ENCODE measurements around the gene SMAD6.
"Not testable (repeated sequence)": the region's sequence is repeated elsewhere in the genome, so short reads cannot be mapped to it uniquely, and the experiment has no call there.

The SMAD6 gene

GRCh38 chr15:66756295-66756694 is 54.3 kb downstream of the SMAD6 start:
- no peaks in the 10 kb centered on the region for H3K27me3 ChIP-seq (ENCODE audit: insufficient read depth, low read length, poor library complexity)

GRCh38 chr15:66757030-66757429 is 55.0 kb downstream of the SMAD6 start:
- H2AK5ac ChIP-seq (ENCODE audit: low read length), result no peak overlapping the region
- no peaks in the 10 kb centered on the region for H3K27me3 ChIP-seq (ENCODE audit: insufficient read depth, low read length, poor library complexity)
- H3K79me2 ChIP-seq (ENCODE audit: control insufficient read depth, insufficient read depth, low read length), result peaks cover 51% of the 10 kb centered on the region
- no peak overlapping the region for H4K5ac ChIP-seq (ENCODE audit: low read length)
- peaks cover 62% of the 10 kb centered on the region for H3K79me1 ChIP-seq (ENCODE audit: low read length)
- no peak overlapping the region for H3K23ac ChIP-seq (ENCODE audit: low read length)
- no peak overlapping the region for H4K8ac ChIP-seq (ENCODE audit: low read depth, low read length)
- no peak overlapping the region for H3K56ac ChIP-seq (ENCODE audit: low read length)
- H3K4ac ChIP-seq (ENCODE audit: low read depth, low read length), result no peak overlapping the region
- no peak overlapping the region for H3K9ac ChIP-seq (ENCODE audit: low read length)
- H3K36me3 ChIP-seq (ENCODE audit: control insufficient read depth, insufficient read depth, low read length), result peaks cover 30% of the 10 kb centered on the region
- no peak overlapping the region for H2BK120ac ChIP-seq (ENCODE audit: low read depth, low read length)
- no peak for DNase-seq
- H3K18ac ChIP-seq (ENCODE audit: low read length), result no peak overlapping the region
- WGBS (ENCODE audit: extremely low coverage, insufficient coverage, low lambda C conversion rate), result no CpG with 5 or more reads among the region's 12 CpGs
- no peak overlapping the region for H2BK5ac ChIP-seq (ENCODE audit: low read length)
- no peak overlapping the region for H3K27ac ChIP-seq (ENCODE audit: low read depth, low read length)
- H3K4me1 ChIP-seq (ENCODE audit: control insufficient read depth, low read depth, low read length), result no peaks in the 10 kb centered on the region
- H2BK15ac ChIP-seq (replicated peaks; ENCODE audit: low read depth), result no peak overlapping the region
- no peak overlapping the region for H3K4me3 ChIP-seq (ENCODE audit: low read length)
- no peak overlapping the region for H3K4me2 ChIP-seq (ENCODE audit: low read length)

More at GRCh38 chr15:66756295-66756694, 54.3 kb downstream of the SMAD6 start:
- no peak overlapping the region for H2BK15ac ChIP-seq (replicated peaks; ENCODE audit: low read depth)
- H3K23ac ChIP-seq (ENCODE audit: low read length), result no peak overlapping the region
- H3K79me1 ChIP-seq (ENCODE audit: low read length), result peaks cover 61% of the 10 kb centered on the region
- no peak overlapping the region for H3K4me2 ChIP-seq (ENCODE audit: low read length)
- no peak overlapping the region for H2BK120ac ChIP-seq (ENCODE audit: low read depth, low read length)
- no peak overlapping the region for H4K5ac ChIP-seq (ENCODE audit: low read length)
- H2BK5ac ChIP-seq (ENCODE audit: low read length), result no peak overlapping the region
- no peak overlapping the region for H4K8ac ChIP-seq (ENCODE audit: low read depth, low read length)
- no peak overlapping the region for H3K18ac ChIP-seq (ENCODE audit: low read length)
- no peak for DNase-seq
- H3K4me1 ChIP-seq (ENCODE audit: control insufficient read depth, low read depth, low read length), result no peaks in the 10 kb centered on the region
- WGBS (ENCODE audit: extremely low coverage, insufficient coverage, low lambda C conversion rate), result no CpG with 5 or more reads among the region's 6 CpGs
- no peak overlapping the region for H3K27ac ChIP-seq (ENCODE audit: low read depth, low read length)
- peaks cover 31% of the 10 kb centered on the region for H3K36me3 ChIP-seq (ENCODE audit: control insufficient read depth, insufficient read depth, low read length)
- no peak overlapping the region for H3K56ac ChIP-seq (ENCODE audit: low read length)
- no peak overlapping the region for H2AK5ac ChIP-seq (ENCODE audit: low read length)
- no peak overlapping the region for H3K4ac ChIP-seq (ENCODE audit: low read depth, low read length)
- peaks cover 50% of the 10 kb centered on the region for H3K79me2 ChIP-seq (ENCODE audit: control insufficient read depth, insufficient read depth, low read length)
- H3K9ac ChIP-seq (ENCODE audit: low read length), result no peak overlapping the region
- no peak overlapping the region for H3K4me3 ChIP-seq (ENCODE audit: low read length)

- no peak overlapping the region for H3K23ac ChIP-seq (ENCODE audit: low read length)
- DNase-seq, result no peak
- H3K27me3 ChIP-seq (ENCODE audit: insufficient read depth, low read length, poor library complexity), result no peaks in the 10 kb centered on the region
- H3K79me2 ChIP-seq (ENCODE audit: control insufficient read depth, insufficient read depth, low read length), result peaks cover 53% of the 10 kb centered on the region
- no CpG with 5 or more reads among the region's 11 CpGs for WGBS (ENCODE audit: extremely low coverage, insufficient coverage, low lambda C conversion rate)
- no peak overlapping the region for H3K4ac ChIP-seq (ENCODE audit: low read depth, low read length)
- H3K36me3 ChIP-seq (ENCODE audit: control insufficient read depth, insufficient read depth, low read length), result peaks cover 30% of the 10 kb centered on the region
- no peak overlapping the region for H2AK5ac ChIP-seq (ENCODE audit: low read length)
- H3K27ac ChIP-seq (ENCODE audit: low read depth, low read length), result no peak overlapping the region
- no peak overlapping the region for H3K18ac ChIP-seq (ENCODE audit: low read length)
- no peak overlapping the region for H3K9ac ChIP-seq (ENCODE audit: low read length)
- H4K8ac ChIP-seq (ENCODE audit: low read depth, low read length), result no peak overlapping the region
- no peak overlapping the region for H3K4me3 ChIP-seq (ENCODE audit: low read length)
- H3K56ac ChIP-seq (ENCODE audit: low read length), result no peak overlapping the region
- no peaks in the 10 kb centered on the region for H3K4me1 ChIP-seq (ENCODE audit: control insufficient read depth, low read depth, low read length)
- H3K4me2 ChIP-seq (ENCODE audit: low read length), result no peak overlapping the region
- H2BK15ac ChIP-seq (replicated peaks; ENCODE audit: low read depth), result no peak overlapping the region
- no peak overlapping the region for H2BK5ac ChIP-seq (ENCODE audit: low read length)
- peaks cover 63% of the 10 kb centered on the region for H3K79me1 ChIP-seq (ENCODE audit: low read length)
- H2BK120ac ChIP-seq (ENCODE audit: low read depth, low read length), result no peak overlapping the region
- no peak overlapping the region for H4K5ac ChIP-seq (ENCODE audit: low read length)
Measured at GRCh38 chr15:66757521-66757920, 55.5 kb downstream of the SMAD6 start.

- not testable (repeated sequence) for H3K4me1 ChIP-seq (ENCODE audit: control insufficient read depth, low read depth, low read length); H2AK5ac ChIP-seq (ENCODE audit: low read length)
Measured at GRCh38 chr15:66758217-66758616, 56.2 kb downstream of the SMAD6 start.

GRCh38 chr15:66758844-66759243 is 56.8 kb downstream of the SMAD6 start:
- no peak overlapping the region for H2BK15ac ChIP-seq (replicated peaks; ENCODE audit: low read depth)

More at GRCh38 chr15:66758217-66758616, 56.2 kb downstream of the SMAD6 start:
- peaks cover 26% of the 10 kb centered on the region for H3K36me3 ChIP-seq (ENCODE audit: control insufficient read depth, insufficient read depth, low read length)
- H3K27ac ChIP-seq (ENCODE audit: low read depth, low read length); DNase-seq; H3K18ac ChIP-seq (ENCODE audit: low read length); H3K56ac ChIP-seq (ENCODE audit: low read length); H3K23ac ChIP-seq (ENCODE audit: low read length); H3K9ac ChIP-seq (ENCODE audit: low read length); H4K5ac ChIP-seq (ENCODE audit: low read length); H3K4ac ChIP-seq (ENCODE audit: low read depth, low read length); H3K27me3 ChIP-seq (ENCODE audit: insufficient read depth, low read length, poor library complexity); H3K4me3 ChIP-seq (ENCODE audit: low read length); H3K4me2 ChIP-seq (ENCODE audit: low read length); H2BK15ac ChIP-seq (replicated peaks; ENCODE audit: low read depth); H2BK120ac ChIP-seq (ENCODE audit: low read depth, low read length); H4K8ac ChIP-seq (ENCODE audit: low read depth, low read length); H2BK5ac ChIP-seq (ENCODE audit: low read length): not testable (repeated sequence)
- no CpG with 5 or more reads among the region's 6 CpGs for WGBS (ENCODE audit: extremely low coverage, insufficient coverage, low lambda C conversion rate)
- H3K79me1 ChIP-seq (ENCODE audit: low read length), result peaks cover 60% of the 10 kb centered on the region
- peaks cover 54% of the 10 kb centered on the region for H3K79me2 ChIP-seq (ENCODE audit: control insufficient read depth, insufficient read depth, low read length)

More at GRCh38 chr15:66758844-66759243, 56.8 kb downstream of the SMAD6 start:
- peaks cover 59% of the 10 kb centered on the region for H3K79me1 ChIP-seq (ENCODE audit: low read length)
- no peak overlapping the region for H2BK120ac ChIP-seq (ENCODE audit: low read depth, low read length)
- H2BK5ac ChIP-seq (ENCODE audit: low read length), result no peak overlapping the region
- H3K4me1 ChIP-seq (ENCODE audit: control insufficient read depth, low read depth, low read length), result no peaks in the 10 kb centered on the region
- H3K56ac ChIP-seq (ENCODE audit: low read length), result no peak overlapping the region
- H3K23ac ChIP-seq (ENCODE audit: low read length), result no peak overlapping the region
- no peaks in the 10 kb centered on the region for H3K27me3 ChIP-seq (ENCODE audit: insufficient read depth, low read length, poor library complexity)
- no peak overlapping the region for H3K4ac ChIP-seq (ENCODE audit: low read depth, low read length)
- no peak overlapping the region for H3K4me2 ChIP-seq (ENCODE audit: low read length)
- no peak for DNase-seq
- H3K18ac ChIP-seq (ENCODE audit: low read length), result no peak overlapping the region
- H4K8ac ChIP-seq (ENCODE audit: low read depth, low read length), result no peak overlapping the region
- no peak overlapping the region for H3K4me3 ChIP-seq (ENCODE audit: low read length)
- no peak overlapping the region for H4K5ac ChIP-seq (ENCODE audit: low read length)
- H3K9ac ChIP-seq (ENCODE audit: low read length), result no peak overlapping the region
- WGBS (ENCODE audit: extremely low coverage, insufficient coverage, low lambda C conversion rate), result no CpG with 5 or more reads among the region's 3 CpGs
- H3K36me3 ChIP-seq (ENCODE audit: control insufficient read depth, insufficient read depth, low read length), result peaks cover 22% of the 10 kb centered on the region
- peaks cover 55% of the 10 kb centered on the region for H3K79me2 ChIP-seq (ENCODE audit: control insufficient read depth, insufficient read depth, low read length)
- no peak overlapping the region for H2AK5ac ChIP-seq (ENCODE audit: low read length)
- no peak overlapping the region for H3K27ac ChIP-seq (ENCODE audit: low read depth, low read length)
